Medulla oblongata (tissue), 1 donor: ENCODE data around the gene ARL2BP.
A peak's percentile ranks its signal among the peaks of the same experiment; 100 is the strongest.

ENCODE experiments used
- DNase-seq: peaks from one replicate; pipeline ENCODE4 v3.0.0-alpha.2; 2015; ENCODE audit errors: extremely low spot score

Gene ARL2BP

GRCh38 chr16:57282510-57283213 lies 37.6 kb downstream of the ARL2BP start:
- DNase-seq = no peak

DNA sequence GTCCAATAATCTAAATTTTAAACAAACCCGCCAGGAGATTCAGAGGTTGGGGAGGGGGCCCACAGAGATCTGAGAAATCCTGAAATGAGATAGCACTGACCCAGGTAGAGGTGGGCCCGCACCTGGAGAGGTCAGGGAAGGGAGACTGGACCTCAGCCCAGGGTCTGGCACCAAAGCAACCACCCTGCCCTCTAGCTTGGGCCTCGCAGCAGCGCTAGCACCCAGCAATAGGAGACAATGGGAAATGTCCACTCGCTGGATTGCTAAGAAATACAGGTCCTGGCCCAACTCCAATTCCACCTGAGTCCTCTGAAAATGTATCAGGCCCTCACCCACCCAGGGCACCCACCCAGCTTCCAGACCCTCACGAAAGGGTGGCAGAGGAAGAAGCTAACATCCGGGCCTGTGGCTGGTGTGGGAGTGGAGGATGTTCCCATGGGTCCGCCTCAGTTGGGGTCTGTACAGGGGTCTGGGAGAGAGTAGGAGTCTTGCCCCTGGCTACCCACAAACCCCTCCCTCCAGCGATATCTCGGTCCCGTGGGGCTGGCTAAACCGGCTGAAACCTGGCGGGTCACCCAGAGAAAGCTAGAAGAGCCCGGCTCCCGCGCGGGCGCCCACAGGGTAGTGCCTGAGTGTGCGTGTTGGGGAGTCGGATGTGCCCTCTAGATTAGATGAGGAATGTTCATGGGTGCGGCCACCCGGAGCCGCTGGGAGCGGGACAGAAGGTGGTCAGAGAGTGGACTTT lies 38.3 kb downstream of the ARL2BP start:
- DNase-seq = no peak

DNA sequence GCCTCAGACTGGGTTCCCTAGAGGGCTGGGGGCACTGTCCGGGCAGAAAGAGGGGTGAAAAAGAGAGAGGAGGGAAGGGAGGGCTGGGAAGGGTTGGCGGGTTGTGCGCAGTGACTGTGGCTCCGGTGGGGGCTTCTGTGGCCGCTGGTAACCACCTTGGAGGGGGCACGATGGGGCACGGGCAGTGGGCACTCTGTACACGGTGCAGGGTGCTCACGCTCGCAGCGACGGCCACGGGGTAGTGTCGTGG lies 38.8 kb downstream of the ARL2BP start:
- DNase-seq = no peak

DNA sequence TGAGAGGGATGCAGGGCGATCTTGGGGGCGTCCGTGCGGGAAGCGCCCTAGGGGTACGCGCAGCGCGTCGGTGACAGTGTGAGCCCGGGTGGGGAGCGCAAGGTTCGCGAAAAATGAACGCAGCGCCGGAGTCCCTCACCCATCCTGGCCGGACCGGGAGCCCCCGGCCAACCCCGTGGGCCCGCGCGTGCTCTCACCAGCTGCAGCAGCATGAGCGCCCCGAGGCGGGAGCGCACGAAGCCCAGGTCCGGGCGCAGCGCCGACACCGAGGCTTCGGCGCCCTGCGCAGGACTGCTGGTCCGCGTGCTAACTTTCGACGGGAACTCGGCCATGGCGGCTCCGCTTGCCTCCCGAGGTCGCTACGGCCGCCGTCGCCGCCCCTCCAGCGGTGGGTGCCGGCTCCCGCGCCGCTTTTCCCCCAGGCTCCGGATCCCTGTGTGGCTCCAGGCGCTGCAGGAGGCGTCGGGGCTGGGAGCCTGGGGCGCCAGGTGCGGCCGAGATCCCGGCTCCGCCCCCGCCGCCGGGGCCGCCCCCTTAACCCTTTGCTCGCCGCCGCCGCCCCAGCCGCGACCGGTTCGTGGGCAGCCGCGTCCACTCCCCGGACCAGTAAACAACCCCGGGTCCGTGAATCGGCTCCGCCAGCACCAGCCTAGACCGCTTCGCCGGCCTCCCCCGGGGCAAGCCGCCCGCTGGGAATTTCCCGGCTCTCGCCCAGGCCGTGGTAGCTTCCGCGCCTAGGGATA lies 39.3 kb downstream of the ARL2BP start, which contains the start of gene PLLP:
Gene PLLP, minus strand, starts transcription at position 464 of the 743 bp plus-strand sequence. Its CDS starts 132 bp downstream, at position 332.
- DNase-seq = peak; percentile 53

DNA sequence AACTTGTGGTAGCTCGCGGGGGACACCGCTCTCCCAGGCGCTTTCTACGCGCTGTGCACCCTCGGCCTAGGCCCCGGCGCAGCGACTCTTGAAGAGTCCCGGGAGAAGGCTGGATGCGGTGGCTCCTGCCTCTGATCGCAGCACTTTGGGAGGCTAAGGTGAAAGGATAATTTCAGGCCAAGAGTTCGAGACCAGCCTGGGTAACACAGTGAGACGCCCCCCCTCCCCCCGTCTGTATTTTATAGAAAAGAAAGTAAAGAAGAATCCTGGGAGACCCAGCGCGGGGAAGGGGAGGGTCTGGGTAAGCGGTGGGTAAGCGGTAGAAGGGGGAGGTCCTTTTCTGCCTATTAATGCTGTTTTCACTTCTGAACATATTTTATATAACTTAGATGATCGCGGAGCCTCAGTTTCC lies 39.9 kb downstream of the ARL2BP start:
- DNase-seq = no peak

DNA sequence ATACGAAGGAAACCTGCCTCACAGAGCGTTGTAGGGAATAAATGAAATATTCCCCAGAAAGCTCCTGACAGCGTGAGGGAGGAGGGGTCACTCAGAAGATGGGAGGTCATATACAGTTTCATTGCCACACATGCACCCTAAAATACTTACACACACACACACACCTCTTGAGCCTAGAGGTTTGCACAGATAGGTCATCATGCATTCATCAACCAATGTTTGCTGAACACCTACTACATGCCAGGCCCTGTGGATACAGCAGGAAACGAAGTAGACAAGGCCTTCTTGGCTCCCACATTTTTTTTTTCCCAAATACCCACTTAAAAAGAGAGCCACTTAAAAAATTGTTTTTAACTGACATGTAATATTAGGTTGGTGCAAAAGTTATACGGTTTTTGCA lies 40.3 kb downstream of the ARL2BP start:
- no peak for DNase-seq

GRCh38 chr16:57289391-57290257 lies 44.6 kb downstream of the ARL2BP start:
- DNase-seq = peak; percentile 85

- DNase-seq = no peak
These were observed 52.8 kb downstream of the ARL2BP start for GRCh38 chr16:57297856-57298255.

GRCh38 chr16:57299009-57299718 lies 54.1 kb downstream of the ARL2BP start:
- DNase-seq = no peak

DNA sequence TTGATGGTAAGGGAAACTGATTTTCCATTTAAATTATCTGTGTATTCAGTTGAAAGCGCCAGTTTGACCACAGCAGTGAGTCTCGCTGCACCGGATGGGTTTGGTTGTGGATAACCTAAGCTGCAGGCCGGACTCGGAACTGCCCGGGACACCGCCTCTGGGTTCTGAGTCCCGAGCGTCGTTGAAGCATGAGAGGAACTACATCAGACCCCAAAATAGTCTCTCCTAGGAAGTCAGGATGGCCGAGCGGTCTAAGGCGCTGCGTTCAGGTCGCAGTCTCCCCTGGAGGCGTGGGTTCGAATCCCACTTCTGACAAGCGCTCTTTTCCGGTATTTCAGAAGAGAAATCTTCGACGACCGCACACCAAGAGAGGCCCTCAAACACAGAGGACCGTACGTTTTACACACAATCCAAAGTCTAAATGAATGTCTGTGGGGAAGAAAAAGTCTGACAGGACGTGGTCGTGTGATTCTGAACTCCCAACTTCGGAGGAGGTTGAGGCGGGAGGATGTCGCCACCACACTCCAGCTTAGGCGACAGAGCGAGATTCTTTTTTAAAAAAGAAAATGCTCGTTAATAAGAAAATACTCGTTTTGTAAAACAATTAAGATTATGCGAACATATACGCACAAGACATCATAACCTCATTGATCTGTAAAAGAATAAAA lies 54.8 kb downstream of the ARL2BP start:
- DNase-seq = peak; percentile 97

- DNase-seq = peak; percentile 100
These were observed 55.5 kb downstream of the ARL2BP start for GRCh38 chr16:57300387-57301125.

GRCh38 chr16:57301126-57301817 lies 56.2 kb downstream of the ARL2BP start:
- DNase-seq = no peak
